ENCODE results near the gene PNCK. TPM values are rescaled to one million over a fixed set of nuclear protein-coding genes. Genes with fewer than 3 reads are reported as not detected.

Gene PNCK
- total RNA-seq, 1 donor from 2014 or later, result 1.1 TPM

DNA sequence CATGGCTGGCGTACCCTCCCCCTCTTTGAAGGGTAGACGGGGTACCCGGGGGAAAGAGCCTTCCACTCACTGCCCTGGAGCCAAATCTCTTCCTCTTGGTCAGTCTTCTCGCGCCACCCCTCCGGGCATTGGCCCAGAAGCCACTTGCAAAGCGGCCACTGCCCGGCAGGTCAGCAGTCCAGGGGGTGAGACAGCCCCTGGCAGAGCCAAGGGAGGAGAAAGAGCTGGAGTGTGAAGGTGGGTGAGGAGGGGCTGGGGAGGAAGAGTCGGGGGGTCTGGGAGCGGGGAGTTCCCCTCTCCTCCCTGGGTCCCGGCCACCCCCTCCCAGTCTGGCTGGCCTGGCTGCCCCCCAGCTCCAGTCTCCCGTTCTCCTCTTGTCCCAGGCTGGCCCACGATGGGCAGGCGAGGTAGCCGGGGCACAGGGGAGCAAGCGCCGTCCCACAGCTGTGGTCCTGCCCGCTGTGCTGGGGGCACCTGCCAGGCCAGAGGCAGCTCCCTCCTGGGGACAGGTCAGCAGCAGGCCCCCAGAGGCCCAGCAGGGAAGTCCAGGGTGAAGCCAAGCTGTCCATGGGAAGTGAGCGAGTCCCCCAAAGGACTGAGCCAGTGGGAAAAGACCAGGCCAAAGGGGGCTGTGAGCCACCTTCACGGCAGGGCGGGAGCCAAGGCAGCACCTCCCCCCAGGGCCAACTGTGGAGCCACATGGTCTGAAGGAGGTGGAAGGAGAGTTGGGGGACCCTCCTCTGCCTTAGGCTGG lies 48.2 kb downstream of the PNCK start:
- no peak for TF ChIP-seq CTCF (IDR thresholded peaks at IDR 0.05; ENCODE audit: insufficient read depth, low read depth, low read length)
- TF ChIP-seq EZH2 (IDR thresholded peaks at IDR 0.05; ENCODE audit: insufficient read depth, low read length), result no peak
- FAIRE-seq (no peak), DNase-seq (ENCODE audit: low read depth) (no peak)
- Mint-ChIP-seq H3K4me3 (ENCODE audit: unreplicated experiment) (no peak overlapping the region), H3K27ac (ENCODE audit: unreplicated experiment) (no peak overlapping the region), H3K4me1 (ENCODE audit: low read depth, unreplicated experiment) (no peaks in the 10 kb centered on the region), H3K27me3 (ENCODE audit: low read depth, unreplicated experiment) (peaks cover 32% of the 10 kb centered on the region), H3K36me3 (ENCODE audit: low read depth, unreplicated experiment) (no peaks in the 10 kb centered on the region), H3K9me3 (ENCODE audit: unreplicated experiment) (no peaks in the 10 kb centered on the region)
- Histone ChIP-seq H3K27me3 (ENCODE audit: insufficient read depth, low read length) (no peaks in the 10 kb centered on the region), H4K20me1 (ENCODE audit: insufficient read depth, low read length) (no peaks in the 10 kb centered on the region), H3K9ac (ENCODE audit: low read length) (no peak overlapping the region), H3K4me2 (ENCODE audit: low read length) (no peak overlapping the region), H3K79me2 (ENCODE audit: insufficient read depth, low read length) (no peaks in the 10 kb centered on the region), H3K9me3 (ENCODE audit: insufficient read depth, low read depth, low read length) (no peaks in the 10 kb centered on the region), H3K4me1 (ENCODE audit: insufficient read depth, low read length) (no peaks in the 10 kb centered on the region), H2AFZ (ENCODE audit: low read depth, low read length) (no peak overlapping the region), H3K4me3 (ENCODE audit: insufficient read depth, low read depth, low read length) (no peak overlapping the region), H3K36me3 (ENCODE audit: insufficient read depth, low read length) (no peaks in the 10 kb centered on the region), H3K27ac (ENCODE audit: low read depth, low read length) (no peak overlapping the region)

GRCh38 chrX:153624196-153625091 lies 49.2 kb downstream of the PNCK start:
- H3K36me3 Mint-ChIP-seq (ENCODE audit: low read depth, unreplicated experiment), result no peaks in the 10 kb centered on the region
- DNase-seq (ENCODE audit: low read depth), result no peak
- Histone ChIP-seq H3K27ac (ENCODE audit: low read depth, low read length) (no peak overlapping the region), H3K9ac (ENCODE audit: low read length) (no peak overlapping the region), H3K79me2 (ENCODE audit: insufficient read depth, low read length) (no peaks in the 10 kb centered on the region), H3K4me1 (ENCODE audit: insufficient read depth, low read length) (no peaks in the 10 kb centered on the region), H3K36me3 (ENCODE audit: insufficient read depth, low read length) (no peaks in the 10 kb centered on the region), H3K9me3 (ENCODE audit: insufficient read depth, low read depth, low read length) (no peaks in the 10 kb centered on the region), H4K20me1 (ENCODE audit: insufficient read depth, low read length) (no peaks in the 10 kb centered on the region), H2AFZ (ENCODE audit: low read depth, low read length) (no peak overlapping the region), H3K4me2 (ENCODE audit: low read length) (no peak overlapping the region), H3K27me3 (ENCODE audit: insufficient read depth, low read length) (no peaks in the 10 kb centered on the region), H3K4me3 (ENCODE audit: insufficient read depth, low read depth, low read length) (no peak overlapping the region)
- no peak for TF ChIP-seq EZH2 (IDR thresholded peaks at IDR 0.05; ENCODE audit: insufficient read depth, low read length)
- no peak for TF ChIP-seq CTCF (IDR thresholded peaks at IDR 0.05; ENCODE audit: insufficient read depth, low read depth, low read length)
- no peak for FAIRE-seq
- H3K4me1 Mint-ChIP-seq (ENCODE audit: low read depth, unreplicated experiment), result no peaks in the 10 kb centered on the region
- H3K4me3 Mint-ChIP-seq (ENCODE audit: unreplicated experiment), result no peak overlapping the region
- H3K27me3 Mint-ChIP-seq (ENCODE audit: low read depth, unreplicated experiment), result peaks cover 24% of the 10 kb centered on the region
- H3K9me3 Mint-ChIP-seq (ENCODE audit: unreplicated experiment), result no peaks in the 10 kb centered on the region
- no peak overlapping the region for H3K27ac Mint-ChIP-seq (ENCODE audit: unreplicated experiment)
